Measurements from ENCODE around the gene PCBP2.
"Not testable (repeated sequence)": the region's sequence is repeated elsewhere in the genome, so short reads cannot be mapped to it uniquely, and the experiment has no call there.

The PCBP2 gene

GRCh38 chr12:53439582-53439981 lies 12.3 kb upstream of the PCBP2 start:
- DNase-seq (ENCODE audit: insufficient read length, low spot score); FAIRE-seq: not testable (repeated sequence)

GRCh38 chr12:53441040-53441833 lies 10.7 kb upstream of the PCBP2 start, which contains the start of gene PRR13:
PRR13 (plus strand) TSS chr12:53441734; CDS start chr12:53442715, 981 bp downstream.
- DNase-seq (ENCODE audit: insufficient read length, low spot score) (peak; percentile 92), FAIRE-seq (peak; percentile 89)

- FAIRE-seq (no peak), DNase-seq (ENCODE audit: insufficient read length, low spot score) (no peak)
Measured at GRCh38 chr12:53443955-53444354, 7.9 kb upstream of the PCBP2 start.

GRCh38 chr12:53444593-53445325 lies 7.1 kb upstream of the PCBP2 start:
- not testable (repeated sequence) for FAIRE-seq; DNase-seq (ENCODE audit: insufficient read length, low spot score)

- FAIRE-seq (no peak), DNase-seq (ENCODE audit: insufficient read length, low spot score) (no peak)
Measured at GRCh38 chr12:53450936-53451335, 966 bp upstream of the PCBP2 start.

GRCh38 chr12:53452159-53453077 lies 516 bp downstream of the PCBP2 start:
- DNase-seq (ENCODE audit: insufficient read length, low spot score): peak; percentile 63
- FAIRE-seq: no peak

- FAIRE-seq: no peak
- DNase-seq (ENCODE audit: insufficient read length, low spot score): no peak
Measured at GRCh38 chr12:53453953-53454640, 2.2 kb downstream of the PCBP2 start.

GRCh38 chr12:53454707-53455106 lies 2.8 kb downstream of the PCBP2 start:
- DNase-seq (ENCODE audit: insufficient read length, low spot score) (no peak), FAIRE-seq (no peak)

GRCh38 chr12:53456654-53457366 lies 4.9 kb downstream of the PCBP2 start:
- FAIRE-seq (no peak), DNase-seq (ENCODE audit: insufficient read length, low spot score) (no peak)

- FAIRE-seq: no peak
- DNase-seq (ENCODE audit: insufficient read length, low spot score): no peak
Measured at GRCh38 chr12:53459097-53459496, 7.2 kb downstream of the PCBP2 start.

- no peak for FAIRE-seq
Measured at GRCh38 chr12:53461059-53461458, 9.2 kb downstream of the PCBP2 start.

GRCh38 chr12:53461591-53461990 lies 9.7 kb downstream of the PCBP2 start:
- FAIRE-seq: no peak
- no peak for DNase-seq (ENCODE audit: insufficient read length, low spot score)

More at GRCh38 chr12:53461059-53461458, 9.2 kb downstream of the PCBP2 start:
- no peak for DNase-seq (ENCODE audit: insufficient read length, low spot score)

- DNase-seq (ENCODE audit: insufficient read length, low spot score) (no peak), FAIRE-seq (no peak)
Measured at GRCh38 chr12:53462935-53463334, 11.0 kb downstream of the PCBP2 start.

- DNase-seq (ENCODE audit: insufficient read length, low spot score) (no peak), FAIRE-seq (no peak)
Measured at GRCh38 chr12:53463802-53464560, 12.1 kb downstream of the PCBP2 start.

- no peak for FAIRE-seq
- no peak for DNase-seq (ENCODE audit: insufficient read length, low spot score)
Measured at GRCh38 chr12:53464685-53465418, 12.9 kb downstream of the PCBP2 start.

GRCh38 chr12:53465679-53466078 lies 13.8 kb downstream of the PCBP2 start:
- no peak for FAIRE-seq

GRCh38 chr12:53466640-53467039 lies 14.7 kb downstream of the PCBP2 start:
- DNase-seq (ENCODE audit: insufficient read length, low spot score) (no peak), FAIRE-seq (no peak)

More at GRCh38 chr12:53465679-53466078, 13.8 kb downstream of the PCBP2 start:
- DNase-seq (ENCODE audit: insufficient read length, low spot score): no peak

GRCh38 chr12:53467082-53467481 lies 15.2 kb downstream of the PCBP2 start:
- DNase-seq (ENCODE audit: insufficient read length, low spot score) (no peak), FAIRE-seq (no peak)

Measured in GM19239 (cell line).